Pons (tissue), 1 donor: ENCODE measurements around the gene KHK.
"Not testable (repeated sequence)": the region's sequence is repeated elsewhere in the genome, so short reads cannot be mapped to it uniquely, and the experiment has no call there.

Source experiments
- DNase-seq: peaks from one replicate; pipeline ENCODE4 v3.0.0-alpha.2; 2016; ENCODE audit warnings: low spot score

The KHK gene

DNA sequence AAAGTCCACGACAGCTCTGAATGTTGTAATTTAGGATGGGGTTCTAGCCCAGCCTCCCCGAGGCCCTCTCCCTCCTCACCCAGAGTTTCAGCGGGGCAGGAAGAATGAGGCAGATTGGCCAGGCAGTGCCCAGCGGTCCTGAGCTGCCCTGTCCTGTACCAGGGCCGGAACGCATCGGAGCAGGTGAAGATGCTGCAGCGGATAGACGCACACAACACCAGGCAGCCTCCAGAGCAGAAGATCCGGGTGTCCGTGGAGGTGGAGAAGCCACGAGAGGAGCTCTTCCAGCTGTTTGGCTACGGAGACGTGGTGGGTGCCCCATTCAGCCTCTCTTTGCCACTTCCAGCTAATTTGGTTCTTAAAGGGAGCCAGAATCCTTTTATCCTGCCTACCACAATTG lies 10.8 kb downstream of the KHK start:
- DNase-seq = no peak

DNA sequence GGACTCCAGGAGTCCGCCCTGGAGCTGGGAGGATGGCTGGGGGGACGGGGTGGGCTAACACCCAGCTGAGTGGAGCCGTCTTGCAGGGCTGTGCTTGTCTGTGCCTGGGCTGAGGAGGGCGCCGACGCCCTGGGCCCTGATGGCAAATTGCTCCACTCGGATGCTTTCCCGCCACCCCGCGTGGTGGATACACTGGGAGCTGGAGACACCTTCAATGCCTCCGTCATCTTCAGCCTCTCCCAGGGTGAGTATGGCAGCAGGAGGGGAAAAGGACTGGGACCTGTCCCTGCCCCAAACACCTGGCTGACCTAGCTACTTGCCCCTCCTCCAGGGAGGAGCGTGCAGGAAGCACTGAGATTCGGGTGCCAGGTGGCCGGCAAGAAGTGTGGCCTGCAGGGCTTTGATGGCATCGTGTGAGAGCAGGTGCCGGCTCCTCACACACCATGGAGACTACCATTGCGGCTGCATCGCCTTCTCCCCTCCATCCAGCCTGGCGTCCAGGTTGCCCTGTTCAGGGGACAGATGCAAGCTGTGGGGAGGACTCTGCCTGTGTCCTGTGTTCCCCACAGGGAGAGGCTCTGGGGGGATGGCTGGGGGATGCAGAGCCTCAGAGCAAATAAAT lies 12.9 kb downstream of the KHK start:
- DNase-seq = no peak

DNA sequence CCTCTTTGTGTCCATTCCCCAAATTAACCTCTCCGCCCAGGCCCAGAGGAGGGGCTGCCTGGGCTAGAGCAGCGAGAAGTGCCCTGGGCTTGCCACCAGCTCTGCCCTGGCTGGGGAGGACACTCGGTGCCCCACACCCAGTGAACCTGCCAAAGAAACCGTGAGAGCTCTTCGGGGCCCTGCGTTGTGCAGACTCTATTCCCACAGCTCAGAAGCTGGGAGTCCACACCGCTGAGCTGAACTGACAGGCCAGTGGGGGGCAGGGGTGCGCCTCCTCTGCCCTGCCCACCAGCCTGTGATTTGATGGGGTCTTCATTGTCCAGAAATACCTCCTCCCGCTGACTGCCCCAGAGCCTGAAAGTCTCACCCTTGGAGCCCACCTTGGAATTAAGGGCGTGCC lies 13.5 kb downstream of the KHK start:
- no peak for DNase-seq

DNA sequence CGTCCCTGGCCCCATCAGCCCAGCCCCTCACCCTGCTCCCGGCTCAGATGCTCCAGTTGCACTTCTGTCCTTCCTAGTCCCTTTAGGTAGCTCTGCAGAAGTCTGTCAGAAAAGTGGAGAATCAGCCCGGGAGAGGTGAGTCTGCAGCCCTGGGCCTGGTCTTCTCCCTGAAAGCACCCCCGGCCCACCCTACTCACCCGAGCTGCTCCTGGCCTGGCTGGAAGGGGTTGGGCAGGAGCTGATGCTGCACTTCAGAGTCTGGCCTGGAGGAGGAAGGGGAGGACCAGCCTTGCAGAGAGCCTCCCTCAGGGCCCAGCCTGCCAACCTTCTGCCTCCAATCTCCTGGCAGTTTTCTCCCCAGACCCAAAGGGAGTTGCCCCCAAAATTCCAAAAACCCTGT lies 15.8 kb downstream of the KHK start:
- no peak for DNase-seq

GRCh38 chr2:27105981-27106380 lies 19.4 kb downstream of the KHK start:
- no peak for DNase-seq

- DNase-seq = no peak
Measured at GRCh38 chr2:27108221-27108620, 21.6 kb downstream of the KHK start.

- DNase-seq = no peak
Measured at GRCh38 chr2:27109083-27109482, 22.5 kb downstream of the KHK start.

DNA sequence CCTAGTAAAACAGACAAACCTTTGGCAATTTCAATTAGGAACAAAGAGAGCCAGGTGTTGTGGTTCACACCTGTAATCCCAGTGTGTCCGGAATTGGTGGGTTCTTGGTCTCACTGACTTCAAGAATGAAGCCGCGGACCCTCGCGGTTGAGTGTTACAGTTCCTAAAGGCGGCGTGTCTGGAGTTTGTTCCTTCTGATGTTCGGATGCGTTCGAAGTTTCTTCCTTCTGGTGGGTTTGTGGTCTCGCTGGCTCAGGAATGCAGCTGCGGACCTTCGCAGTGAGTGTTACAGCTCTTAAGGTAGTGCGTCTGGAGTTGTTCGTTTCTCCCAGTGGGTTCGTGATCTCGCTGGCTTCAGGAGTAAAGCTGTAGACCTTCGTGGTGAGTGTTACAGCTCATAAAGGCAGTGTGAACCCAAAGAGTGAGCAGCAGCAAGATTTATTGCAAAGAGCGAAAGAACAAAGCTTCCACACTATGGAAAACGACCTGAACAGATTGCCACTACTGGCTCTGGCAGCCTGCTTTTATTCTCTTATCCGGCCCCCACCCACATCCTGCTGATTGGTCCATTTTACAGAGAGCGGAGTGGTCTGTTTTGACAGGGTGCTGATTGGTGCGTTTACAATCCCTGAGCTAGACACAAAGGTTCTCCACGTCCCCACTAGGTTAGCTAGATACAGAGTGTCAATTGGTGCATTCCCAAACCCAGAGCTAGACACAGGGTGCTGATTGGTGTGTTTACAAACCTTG lies 24.2 kb downstream of the KHK start:
- DNase-seq = not testable (repeated sequence)

GRCh38 chr2:27111392-27112078 lies 25.0 kb downstream of the KHK start:
- not testable (repeated sequence) for DNase-seq

DNA sequence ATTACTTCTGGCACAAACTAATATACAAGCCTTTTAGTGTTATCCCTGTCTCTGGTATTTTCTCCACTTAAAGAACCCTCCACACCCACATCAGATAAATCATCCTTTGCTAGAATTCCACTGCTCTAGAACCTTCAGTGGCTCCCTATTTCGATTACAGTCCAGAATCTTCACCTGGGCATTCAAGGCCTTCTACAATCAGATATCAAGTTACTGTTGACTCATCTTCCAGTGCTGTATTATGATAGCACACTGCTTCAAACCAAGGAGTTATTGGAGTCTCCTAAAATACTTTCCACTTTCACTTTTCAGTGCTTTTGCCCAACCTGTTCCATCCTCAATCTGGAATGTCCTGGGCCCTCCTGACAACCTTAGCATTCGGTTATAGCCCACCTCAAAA lies 28.9 kb downstream of the KHK start:
- no peak for DNase-seq

- no peak for DNase-seq
Measured at GRCh38 chr2:27117995-27118524, 31.5 kb downstream of the KHK start.

DNA sequence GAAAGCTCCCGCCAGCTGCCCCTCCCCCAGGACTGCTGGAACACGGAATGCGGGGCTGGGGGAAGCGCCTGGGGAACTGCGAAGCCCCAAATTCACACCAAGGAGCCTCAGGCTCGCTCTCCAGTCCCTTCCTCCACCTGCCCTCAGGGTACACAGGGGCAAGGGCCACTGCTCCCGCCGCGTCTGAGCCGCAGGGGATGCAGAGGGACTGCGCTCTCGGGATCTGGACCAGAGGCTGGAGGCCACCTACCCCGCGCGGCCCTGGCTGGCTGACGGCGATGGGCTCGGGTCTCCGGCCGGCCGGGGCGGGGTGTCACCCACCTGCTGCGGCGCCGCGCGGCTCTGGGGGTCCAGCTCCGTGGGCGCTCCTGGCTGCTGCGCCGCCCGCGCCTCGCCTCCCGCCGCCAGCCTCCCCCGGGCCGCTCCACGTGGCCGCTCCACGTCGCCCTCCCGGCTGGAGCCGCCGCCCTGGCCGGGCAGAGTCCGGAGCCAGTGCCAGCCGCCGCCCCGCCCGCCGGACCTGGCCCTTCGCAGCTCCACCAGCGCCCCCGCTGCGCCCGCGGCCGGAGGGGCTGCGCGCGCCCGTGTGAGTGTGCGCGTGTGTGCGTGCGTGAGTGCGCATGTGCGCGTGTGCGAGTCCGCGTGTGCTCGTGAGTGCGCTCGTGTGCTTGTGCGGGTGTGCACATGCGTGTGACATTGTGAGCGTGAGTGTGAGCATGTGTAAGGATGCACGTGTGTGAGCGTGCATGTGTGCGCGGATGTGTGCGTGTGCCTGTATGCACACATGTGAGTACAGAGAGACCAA lies 32.2 kb downstream of the KHK start, which contains the start of gene CGREF1:
Gene CGREF1 (minus strand): TSS at position 604 of the 805 bp plus-strand sequence. CDS start 14,762 bp downstream, outside the sequence.
- DNase-seq = no peak

DNA sequence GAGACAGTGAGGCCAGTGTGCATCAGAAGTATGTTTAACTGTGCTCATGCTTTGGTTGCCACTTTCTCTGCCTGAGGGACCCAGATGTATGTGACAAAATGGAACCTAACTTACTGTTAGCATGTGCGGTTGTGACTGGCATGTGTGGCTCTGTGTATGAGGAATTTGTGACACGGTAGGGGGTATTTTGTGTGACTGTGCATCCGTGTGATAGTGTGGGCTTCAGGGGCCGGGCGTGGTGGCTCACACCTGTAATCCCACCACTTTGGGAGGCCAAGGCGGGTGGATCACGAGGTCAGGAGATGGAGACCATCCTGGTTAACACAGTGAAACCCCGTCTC lies 32.7 kb downstream of the KHK start:
- not testable (repeated sequence) for DNase-seq

DNA sequence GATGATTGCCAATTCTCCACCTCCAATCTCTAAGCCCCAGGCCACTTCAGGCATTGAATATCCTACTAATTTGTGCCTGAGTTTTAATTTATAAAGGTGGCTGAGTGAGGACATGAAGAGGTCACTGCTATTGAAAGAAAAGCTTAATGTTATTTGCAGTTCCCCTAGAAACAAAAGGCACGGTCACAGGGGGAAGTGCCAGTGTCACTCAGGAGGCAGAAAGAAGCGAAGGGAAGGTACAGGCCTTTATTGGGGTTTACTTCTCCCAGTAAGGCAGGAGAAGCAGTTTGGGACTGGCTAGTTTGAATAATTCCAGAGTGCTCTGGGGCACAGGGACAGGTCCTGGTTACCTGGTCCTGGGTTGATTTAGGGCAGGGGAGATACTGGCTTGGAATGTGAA lies 35.3 kb downstream of the KHK start:
- no peak for DNase-seq

DNA sequence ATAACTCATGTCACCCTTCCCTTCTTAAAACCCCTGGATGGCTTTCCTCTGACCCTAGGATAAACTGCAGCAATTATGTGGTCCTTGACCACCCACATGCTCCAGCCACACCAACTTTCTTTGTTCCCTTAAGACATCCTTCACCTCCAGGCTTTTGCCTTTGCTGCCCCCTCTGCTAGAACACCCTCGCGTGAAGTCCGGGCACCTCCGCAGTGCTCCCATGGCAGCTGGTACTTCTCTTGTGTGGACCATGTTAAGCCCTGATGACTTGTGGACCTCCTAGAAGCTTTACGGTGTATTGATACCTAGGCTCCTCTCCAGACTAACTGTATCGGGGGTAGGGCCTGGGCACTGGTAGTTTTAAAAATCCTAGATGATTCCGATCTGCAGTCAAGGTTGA lies 36.2 kb downstream of the KHK start:
- DNase-seq = no peak

GRCh38 chr2:27123302-27124150 lies 37.0 kb downstream of the KHK start, which contains the start of gene ABHD1:
Gene ABHD1, plus strand, starts transcription at chr2:27123815. Its CDS starts 134 bp downstream, at chr2:27123949.
- DNase-seq = peak; percentile 60

- no peak for DNase-seq
Measured at GRCh38 chr2:27125104-27125503, 38.5 kb downstream of the KHK start.

- no peak for DNase-seq
Measured at GRCh38 chr2:27126252-27126710, 39.7 kb downstream of the KHK start.

GRCh38 chr2:27127883-27128667 lies 41.5 kb downstream of the KHK start:
- no peak for DNase-seq
